GM03348 (cell line): Measurements from ENCODE around the gene SNIP1.
"Not testable (repeated sequence)": the region's sequence is repeated elsewhere in the genome, so short reads cannot be mapped to it uniquely, and the experiment has no call there.

Experiments used
- DNase-seq: peaks from one replicate; pipeline ENCODE4 v3.0.0; 2012; ENCODE audit warnings: low spot score

The SNIP1 gene

DNA sequence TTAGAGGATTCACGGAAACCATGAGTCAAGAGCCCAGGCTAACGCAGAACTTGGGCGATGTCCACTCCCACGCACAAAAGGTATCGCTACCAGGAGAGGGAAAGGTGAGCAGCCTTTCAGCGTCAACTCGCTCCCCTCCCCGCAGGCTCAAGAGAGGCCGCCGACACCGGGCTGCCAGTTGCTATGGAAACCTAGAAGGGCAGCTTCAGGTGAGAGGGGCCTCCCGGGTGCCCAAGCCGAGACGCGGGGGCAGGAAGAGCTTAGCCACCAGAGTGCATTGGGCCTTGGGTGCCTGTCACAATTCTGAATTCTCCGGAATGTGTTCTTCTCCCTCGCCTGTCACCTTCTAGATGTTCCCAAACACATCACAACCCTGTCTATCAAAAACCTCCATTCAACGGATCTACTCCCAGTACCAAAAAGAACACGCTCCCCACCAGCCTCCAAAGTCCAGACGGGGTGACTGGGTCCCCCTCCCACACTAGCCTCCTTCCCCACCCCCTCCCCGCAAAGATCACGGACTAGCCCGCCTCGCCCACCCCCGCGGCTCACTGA lies 40.2 kb downstream of the SNIP1 start:
- DNase-seq, result peak; percentile 40

DNA sequence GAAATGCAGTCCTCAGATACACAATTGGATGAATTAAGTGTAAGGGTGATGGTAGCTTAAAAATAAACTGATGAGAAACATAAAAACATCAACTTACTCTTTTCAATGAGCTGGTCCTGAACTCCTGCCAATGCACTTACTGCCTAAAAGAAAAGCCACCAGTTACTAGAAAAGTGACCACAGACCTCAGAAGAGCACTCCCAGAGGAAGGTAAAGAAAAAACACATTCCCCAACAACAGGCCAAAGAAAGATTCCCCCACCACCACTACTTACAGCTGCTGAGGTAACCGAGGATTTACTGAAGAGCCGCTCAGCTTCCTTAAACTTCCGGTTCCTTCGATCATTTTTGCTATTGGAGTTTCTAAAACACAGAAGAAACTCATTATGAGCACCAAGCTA lies 44.9 kb downstream of the SNIP1 start:
- peak; percentile 20 for DNase-seq

DNA sequence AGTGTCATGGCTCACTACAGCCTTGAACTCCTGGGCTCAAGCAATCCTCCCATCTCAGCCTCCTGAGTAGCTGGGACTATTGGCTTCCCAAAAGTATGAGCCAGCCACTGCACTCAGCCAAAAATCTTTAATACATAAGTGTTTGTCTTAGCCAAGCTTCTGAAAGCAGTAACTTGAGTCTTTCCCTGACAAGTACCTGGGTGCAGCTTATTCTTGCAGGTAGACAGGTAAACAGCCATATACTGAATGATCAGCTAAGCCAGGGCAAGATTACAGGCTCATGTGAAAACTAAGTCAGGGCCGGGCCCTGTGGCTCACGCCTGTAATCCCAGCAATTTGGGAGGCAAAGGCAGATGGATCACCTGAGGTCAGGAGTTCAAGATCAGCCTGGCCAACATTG lies 47.4 kb downstream of the SNIP1 start:
- no peak for DNase-seq

DNA sequence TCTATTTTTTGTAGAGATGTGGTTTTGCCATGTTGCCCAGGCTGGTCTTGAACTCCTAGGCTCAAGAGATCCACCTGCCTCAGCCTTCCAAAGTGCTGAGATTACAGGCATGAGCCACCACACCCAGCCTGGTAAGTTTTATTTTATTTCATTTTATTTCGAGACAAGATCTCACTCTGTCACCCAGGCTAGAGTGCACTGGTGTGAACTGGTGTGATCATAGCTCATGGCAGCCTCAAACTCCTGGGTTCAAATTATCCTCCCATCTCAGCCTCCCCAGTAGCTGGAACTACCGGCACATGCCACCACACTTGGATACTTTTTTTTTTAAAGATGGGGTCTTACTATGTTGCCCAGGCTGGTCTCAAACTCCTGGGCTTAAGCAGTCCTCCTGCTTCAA lies 51.3 kb downstream of the SNIP1 start:
- not testable (repeated sequence) for DNase-seq

DNA sequence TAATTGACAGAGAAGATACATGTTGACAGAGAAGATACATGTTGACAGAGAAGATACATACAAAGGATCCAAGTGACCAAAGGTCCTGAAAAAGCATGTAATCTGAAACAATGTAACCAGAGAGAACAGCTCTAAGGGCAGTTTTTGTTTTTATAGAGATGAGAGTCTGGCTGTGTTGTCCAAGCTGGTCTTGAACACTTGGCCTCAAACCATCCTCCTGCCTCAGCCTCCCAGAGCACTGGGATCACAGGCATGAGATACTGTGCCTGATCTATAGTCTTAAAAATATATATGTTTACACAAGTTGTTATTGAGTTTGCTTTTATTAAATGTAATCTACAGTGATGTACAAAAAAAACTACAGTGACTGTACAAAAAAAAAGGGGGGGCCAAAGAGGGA lies 52.0 kb downstream of the SNIP1 start:
- DNase-seq, result no peak

DNA sequence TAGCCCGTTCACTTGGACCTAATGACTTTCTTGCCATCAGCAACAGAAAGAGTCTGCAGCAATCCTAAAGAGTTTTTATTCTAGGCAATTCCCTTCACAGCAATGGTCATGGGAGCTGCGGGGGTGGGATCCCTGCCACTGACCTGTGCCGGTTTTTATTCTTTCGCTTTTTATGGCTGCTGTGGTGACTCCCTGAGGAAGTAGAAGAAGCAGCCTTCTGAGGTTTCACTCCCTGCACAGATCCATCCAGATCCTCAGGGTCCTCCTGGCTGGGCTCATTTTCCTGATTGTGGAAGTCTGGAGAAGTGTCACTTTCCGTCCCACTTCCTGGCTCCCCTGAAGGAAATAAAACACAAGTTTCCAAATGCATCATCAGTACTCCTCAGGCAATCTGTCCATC lies 52.4 kb downstream of the SNIP1 start:
- no peak for DNase-seq

DNA sequence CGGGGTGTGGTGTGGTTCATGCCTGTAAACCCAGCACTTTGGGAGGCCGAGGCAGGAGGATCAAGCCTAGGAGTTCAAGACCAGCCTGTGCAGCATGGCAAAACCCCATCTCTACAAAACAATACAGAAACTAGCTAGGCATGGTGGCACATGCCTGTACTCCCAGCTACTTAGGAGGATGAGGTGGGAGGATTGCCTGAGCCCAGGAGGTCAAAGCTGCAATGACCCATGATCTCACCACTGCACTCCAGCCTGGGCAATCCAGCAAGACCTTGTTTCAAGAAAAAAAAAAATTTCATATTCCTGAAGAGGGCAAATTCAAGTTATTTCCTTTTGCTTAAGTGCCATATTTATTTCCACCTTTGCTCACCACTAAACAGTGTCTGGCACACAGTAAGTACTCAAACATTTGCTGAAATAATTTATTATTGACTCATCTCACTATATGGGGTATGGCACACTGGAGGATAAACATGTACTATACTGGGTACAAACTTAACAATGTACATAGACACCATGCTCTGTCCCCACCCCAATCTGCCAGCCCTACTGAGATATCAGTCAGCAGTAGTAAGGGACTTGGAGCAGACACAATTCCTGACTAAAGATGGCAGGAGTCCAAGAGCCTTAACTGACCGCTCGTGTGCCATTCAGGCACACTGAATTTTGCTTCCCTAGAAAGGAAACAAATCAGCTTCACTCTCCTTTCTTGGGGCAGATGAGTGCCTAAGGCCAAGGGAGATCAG lies 55.0 kb downstream of the SNIP1 start:
- peak; percentile 38 for DNase-seq

DNA sequence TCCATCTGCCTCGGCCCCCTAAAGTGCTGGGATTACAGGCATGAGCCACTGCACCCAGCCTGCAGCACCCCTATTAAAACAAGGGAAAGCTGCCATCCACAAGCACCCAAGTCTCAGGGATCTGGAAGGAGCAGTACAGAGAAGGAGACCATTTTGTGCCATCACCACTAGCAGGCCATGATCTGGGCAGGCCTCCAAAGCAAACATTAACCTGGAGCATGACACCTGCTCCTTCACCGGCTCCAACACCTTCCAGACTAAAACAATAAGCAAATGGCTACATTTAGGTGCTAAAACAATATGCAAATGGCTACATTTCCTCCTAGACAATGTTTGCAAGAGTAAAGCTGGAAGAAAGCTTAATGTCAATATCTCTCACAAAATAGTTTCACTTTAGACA lies 56.3 kb downstream of the SNIP1 start:
- DNase-seq, result no peak

DNA sequence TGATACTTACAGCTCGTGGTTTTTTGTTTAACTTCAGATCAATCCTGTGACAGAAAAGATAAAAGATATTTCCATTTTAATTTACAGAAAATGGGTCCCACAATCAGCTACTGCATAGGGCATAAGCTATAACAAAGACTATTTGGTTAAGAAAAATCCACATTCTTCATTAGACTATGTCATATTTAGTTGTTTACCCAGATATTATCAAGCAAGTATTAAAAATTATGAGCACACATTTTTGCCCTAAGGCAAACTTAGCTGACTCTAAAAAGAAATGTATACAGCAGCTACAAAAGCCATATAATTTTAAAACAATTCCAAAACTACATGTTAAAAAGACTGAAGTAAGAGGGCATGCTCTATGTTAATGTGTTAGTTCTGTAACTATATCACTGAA lies 58.2 kb downstream of the SNIP1 start:
- DNase-seq, result no peak

DNA sequence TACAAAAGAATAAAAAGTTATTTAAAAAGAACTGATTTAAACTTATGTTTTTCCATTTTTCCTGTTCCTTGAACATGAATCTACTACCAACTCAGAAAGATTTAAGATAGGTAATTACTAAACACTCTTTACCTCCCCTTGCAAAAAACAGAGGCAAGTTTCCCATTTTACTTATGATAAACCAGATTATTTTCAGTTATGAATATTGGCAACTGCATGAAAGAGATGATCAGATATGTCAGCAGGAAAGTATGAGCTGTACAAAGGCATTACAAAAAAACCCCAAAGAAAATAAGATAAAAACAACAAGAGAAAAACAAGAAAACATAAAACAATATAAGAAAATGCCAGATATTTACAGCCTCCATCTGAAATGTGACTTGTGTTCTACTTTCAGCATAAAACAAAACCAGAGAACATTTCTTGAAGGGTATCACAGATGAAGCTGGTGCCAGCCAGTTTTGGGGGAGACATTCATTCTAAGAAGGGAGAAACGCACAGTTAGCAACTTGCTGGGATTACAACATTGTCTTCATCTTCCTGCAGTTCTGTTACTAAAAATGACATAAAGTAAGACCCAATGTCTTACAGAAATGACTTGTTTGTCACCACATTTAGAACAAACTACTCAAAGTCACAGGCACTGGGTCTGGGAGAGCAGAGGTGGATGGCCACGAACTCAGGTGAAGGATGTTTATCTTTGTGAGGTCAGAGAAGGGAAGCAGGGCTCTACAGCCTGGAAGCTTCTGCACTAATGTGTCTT lies 60.6 kb downstream of the SNIP1 start:
- no peak for DNase-seq

DNA sequence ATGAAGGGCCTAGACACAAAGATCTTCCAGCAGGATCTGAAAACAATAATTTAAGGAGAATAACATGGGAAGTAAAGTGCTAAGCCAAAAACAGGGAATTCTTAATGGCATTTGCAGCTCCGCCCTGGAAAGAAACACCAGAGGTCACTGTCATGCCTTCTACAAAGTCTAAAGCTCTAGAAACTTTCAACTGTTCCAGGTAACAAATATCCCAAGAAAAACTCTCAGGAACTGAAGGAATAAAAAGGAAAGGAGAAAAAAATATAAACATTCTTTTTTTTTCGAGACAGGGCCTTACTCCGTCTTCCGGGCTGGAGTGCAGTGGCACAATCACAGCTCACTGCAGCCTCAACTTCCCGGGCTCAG lies 66.5 kb downstream of the SNIP1 start:
- DNase-seq, result no peak

DNA sequence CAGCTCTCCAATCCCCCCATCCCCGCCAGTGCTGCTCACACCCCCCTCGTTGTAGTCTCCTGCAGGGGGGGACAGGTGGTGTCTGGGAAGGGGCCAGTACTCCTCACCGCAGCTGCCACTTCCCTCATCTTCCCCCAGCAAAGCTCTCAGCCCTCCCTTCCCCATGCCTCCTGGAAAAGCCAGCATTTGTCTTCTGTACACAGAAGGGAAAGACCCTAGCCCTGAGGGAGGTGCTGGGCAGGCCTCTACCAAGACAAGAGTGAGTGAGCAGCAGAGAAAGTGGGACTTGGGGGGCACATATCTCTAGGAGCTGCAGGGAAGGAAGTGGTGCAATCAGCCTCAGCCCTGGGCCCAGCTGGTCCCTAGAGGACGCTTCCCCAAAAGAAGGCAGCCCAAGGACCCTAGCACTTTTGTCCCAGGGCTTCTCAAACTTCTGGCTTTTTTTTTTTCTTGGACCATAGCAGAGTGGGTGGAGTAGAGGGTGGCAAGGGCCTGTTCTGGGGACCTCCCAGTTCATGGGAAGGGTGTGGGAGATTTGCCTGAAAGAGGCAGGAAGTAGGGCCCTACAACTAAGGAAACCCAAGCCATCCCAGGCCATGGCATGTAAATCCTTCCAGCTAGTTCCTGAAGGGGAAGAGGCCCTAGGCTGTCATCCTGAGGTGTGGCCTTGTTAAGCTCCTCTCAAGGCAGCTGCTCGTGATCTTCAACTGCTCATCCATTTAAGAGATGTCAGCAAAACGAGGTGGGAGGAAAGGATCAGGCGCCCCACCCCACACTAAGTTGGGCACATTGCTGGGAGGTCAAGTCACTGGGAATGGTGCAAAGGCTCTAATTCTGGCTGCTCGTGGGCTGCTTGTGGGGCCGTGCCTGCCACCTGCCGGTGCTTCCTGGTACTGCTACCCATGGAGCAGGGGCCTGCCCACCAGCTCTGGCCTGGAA lies 67.1 kb downstream of the SNIP1 start:
- DNase-seq, result peak; percentile 91

DNA sequence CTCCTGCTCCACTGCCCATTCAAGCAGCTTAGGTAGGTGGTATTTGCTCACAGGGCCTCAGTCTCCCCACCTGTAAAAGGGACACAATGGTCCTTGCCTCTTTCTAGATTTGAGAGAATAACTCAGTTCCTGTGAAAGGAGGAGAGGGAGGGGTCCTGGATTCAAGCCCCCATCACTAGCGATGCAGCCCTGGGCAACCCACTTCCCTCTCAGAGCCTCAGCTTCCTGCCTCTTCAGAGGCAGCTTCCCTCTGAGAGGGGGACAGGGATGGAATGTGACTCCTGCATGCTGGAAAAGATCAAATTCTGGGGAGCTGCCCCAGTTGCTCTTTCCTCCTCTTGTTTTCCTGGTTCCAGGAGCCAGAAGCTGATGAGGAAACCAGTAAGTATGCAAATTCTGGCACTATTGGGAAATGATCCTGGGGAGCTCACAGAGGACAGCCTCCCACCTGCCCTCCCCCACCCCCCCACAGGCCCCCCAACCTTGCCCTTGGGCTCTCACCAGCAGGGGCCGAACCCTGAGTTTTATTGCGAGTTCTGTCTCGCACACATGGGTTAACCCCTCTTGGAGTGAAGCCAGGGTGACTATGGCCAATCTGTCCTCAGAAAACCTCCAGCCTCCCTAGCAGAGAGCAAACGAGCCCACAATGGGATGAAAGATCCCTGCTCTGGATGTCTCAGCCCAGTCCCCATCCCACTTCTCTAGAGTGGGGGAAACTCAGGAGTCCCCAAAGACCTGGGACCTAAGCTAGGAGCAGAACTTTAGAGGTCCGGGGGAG lies 68.0 kb downstream of the SNIP1 start:
- peak; percentile 67 for DNase-seq
